Measurements from ENCODE around the gene FKBP14.

GRCh38 chr7:30046127-30046770 lies 19.7 kb upstream of the FKBP14 start:
- TF ChIP-seq CTCF (IDR thresholded peaks at IDR 0.05): no peak
- no peak for TF ChIP-seq POLR2A (IDR thresholded peaks at IDR 0.05)

Measured in adrenal gland (tissue), 5 donors.